Caco-2 (cell line): Measurements from ENCODE around the gene MAN1A1. TPM values are rescaled to one million over a fixed set of nuclear protein-coding genes. Genes with fewer than 3 reads are reported as not detected.

Source experiments
- BruUV-seq: library from RNA; stranded (reverse); fragments of 400-500 nt; replicated peaks from 2 replicates; lab custom pipeline; 2021; lab: Mats Ljungman, UMichigan
- CTCF ChIA-PET: fragments of 300-600 bp; sonication (Branson Sonifier 250); formaldehyde crosslinking; loops from one replicate; lab custom pipeline; 2022; ENCODE audit warnings: antibody characterized with exemption; lab: Charles Lee
- POLR2A ChIA-PET: fragments of 300-600 bp; sonication (Branson Sonifier 250); formaldehyde crosslinking; loops from one replicate; lab custom pipeline; 2022; ENCODE audit warnings: antibody characterized with exemption; lab: Charles Lee
- DNase-seq, 2 experiments: peaks; one replicate each; pipeline versions ENCODE4 v3.0.0 to v3.0.0-alpha.2; 2020 to 2022
- H3K27me3 ChIP-seq: replicated peaks from 2 replicates; pipeline ENCODE4 v1.6.0; 2011; ENCODE audit warnings: low read length; ENCODE audit not compliant: control insufficient read depth, insufficient read depth
- H3K36me3 ChIP-seq: 2 replicates; pipeline ENCODE4 v1.5.1; 2011; ENCODE audit warnings: low read length; ENCODE audit not compliant: control insufficient read depth, insufficient read depth
- H3K4me1 ChIP-seq: fragments of 250-450 bp; sonication (Bioruptor Pico); 2 replicates; pipeline ENCODE4 v1.5.1; 2020; ENCODE audit warnings: mild to moderate bottlenecking
- H3K4me3 ChIP-seq: 2 replicates; pipeline ENCODE4 v1.5.1; 2011; ENCODE audit warnings: low read depth, mild to moderate bottlenecking, control low read depth, low read length
- H3K9me3 ChIP-seq: fragments of 250-450 bp; sonication (Bioruptor Pico); 2 replicates; pipeline ENCODE4 v1.5.1; 2020; ENCODE audit warnings: mild to moderate bottlenecking, moderate library complexity
- H3K27ac Mint-ChIP-seq: one replicate; pipeline ENCODE4 v1.8.0; 2022; ENCODE audit warnings: mixed read lengths; ENCODE audit not compliant: unreplicated experiment
- H3K27me3 Mint-ChIP-seq: one replicate; pipeline ENCODE4 v1.8.0; 2022; ENCODE audit warnings: mixed read lengths; ENCODE audit not compliant: insufficient read depth, unreplicated experiment
- H3K36me3 Mint-ChIP-seq: one replicate; pipeline ENCODE4 v1.8.0; 2022; ENCODE audit warnings: mild to moderate bottlenecking, mixed read lengths; ENCODE audit not compliant: insufficient read depth, unreplicated experiment
- H3K4me1 Mint-ChIP-seq: one replicate; pipeline ENCODE4 v1.8.0; 2022; ENCODE audit warnings: low read depth, mixed read lengths; ENCODE audit not compliant: unreplicated experiment
- H3K4me3 Mint-ChIP-seq: one replicate; pipeline ENCODE4 v1.8.0; 2022; ENCODE audit warnings: mild to moderate bottlenecking, moderate library complexity, mixed read lengths; ENCODE audit not compliant: unreplicated experiment
- H3K9me3 Mint-ChIP-seq: one replicate; pipeline ENCODE4 v1.8.0; 2022; ENCODE audit warnings: mixed read lengths; ENCODE audit not compliant: unreplicated experiment
- CTCF ChIP-seq, 2 experiments: fragments of 200-600 bp in 1 of 2; IDR thresholded peaks; 1 replicate in 1 of 2; 2 replicates in 1 of 2; pipeline versions ENCODE4 v1.5.1 to v1.8.0; 2011 to 2022; ENCODE audit warnings: antibody characterized with exemption in 1 of 2, control low read depth in 1 of 2, inconsistent platforms in 1 of 2, low read depth in 1 of 2, low read length in 1 of 2, mild to moderate bottlenecking in 1 of 2, moderate library complexity in 1 of 2; ENCODE audit not compliant: insufficient read depth in 1 of 2, severe bottlenecking in 1 of 2, unreplicated experiment in 1 of 2
- intact Hi-C: fragments of 100-400 bp; cut with micrococcal nuclease; formaldehyde crosslinking; loops from one replicate; pipeline ENCODE4 v1.10.0; 2022; ENCODE audit not compliant: unreplicated experiment
- total RNA-seq: library from RNA; stranded (reverse); gene quantifications from 2 replicates; pipeline ENCODE4 v1.2.3, GENCODE V29; 2022

The MAN1A1 gene
- total RNA-seq, 1 experiment from 2014 or later = 28.7 TPM

GRCh38 chr6:119220452-119220851, 129.1 kb downstream of the MAN1A1 start:
- no TSS peak for BruUV-seq
- H3K36me3 Mint-ChIP-seq = no peaks in the 10 kb centered on the region
- peaks cover 7% of the 10 kb centered on the region for H3K4me1 Mint-ChIP-seq
- ChIA-PET POLR2A (no interaction called here), CTCF (no interaction called here)
- no peak for DNase-seq
- no peak overlapping the region for H3K4me3 Mint-ChIP-seq
- Histone ChIP-seq H3K27me3 (no peaks in the 10 kb centered on the region), H3K4me1 (peaks cover 4% of the 10 kb centered on the region), H3K4me3 (no peak overlapping the region), H3K9me3 (no peaks in the 10 kb centered on the region), H3K36me3 (no peaks in the 10 kb centered on the region)
- H3K27ac Mint-ChIP-seq = no peak overlapping the region
- intact Hi-C loops = no loop called here
- H3K9me3 Mint-ChIP-seq = no peaks in the 10 kb centered on the region
- TF ChIP-seq CTCF (IDR thresholded peaks at IDR 0.05; ENCODE audit: insufficient read depth in 1 of 2, low read depth in 1 of 2, low read length in 1 of 2, severe bottlenecking in 1 of 2, unreplicated experiment in 1 of 2) = no peak
- H3K27me3 Mint-ChIP-seq = no peaks in the 10 kb centered on the region

- H3K27me3 ChIP-seq = no peaks in the 10 kb centered on the region
- no peak overlapping the region for H3K4me3 ChIP-seq
- peaks cover 7% of the 10 kb centered on the region for H3K4me1 Mint-ChIP-seq
- H3K4me1 ChIP-seq = peaks cover 9% of the 10 kb centered on the region
- no peak overlapping the region for H3K27ac Mint-ChIP-seq
- CTCF ChIA-PET = no interaction called here
- H3K4me3 Mint-ChIP-seq = no peak overlapping the region
- BruUV-seq = no TSS peak
- no peaks in the 10 kb centered on the region for H3K27me3 Mint-ChIP-seq
- POLR2A ChIA-PET = no interaction called here
- intact Hi-C loops = no loop called here
- H3K9me3 ChIP-seq = no peaks in the 10 kb centered on the region
- H3K36me3 Mint-ChIP-seq = no peaks in the 10 kb centered on the region
- no peak for DNase-seq
- no peak for TF ChIP-seq CTCF (IDR thresholded peaks at IDR 0.05; ENCODE audit: insufficient read depth in 1 of 2, low read depth in 1 of 2, low read length in 1 of 2, severe bottlenecking in 1 of 2, unreplicated experiment in 1 of 2)
- no peaks in the 10 kb centered on the region for H3K9me3 Mint-ChIP-seq
- H3K36me3 ChIP-seq = no peaks in the 10 kb centered on the region
Measured at GRCh38 chr6:119218548-119218947, 131.0 kb downstream of the MAN1A1 start.

GRCh38 chr6:119215885-119216590, 133.5 kb downstream of the MAN1A1 start:
- peaks cover 7% of the 10 kb centered on the region for H3K4me1 Mint-ChIP-seq
- ChIA-PET POLR2A (no interaction called here), CTCF (no interaction called here)
- no peak for DNase-seq
- no peaks in the 10 kb centered on the region for H3K36me3 ChIP-seq
- no TSS peak for BruUV-seq
- H3K4me3 Mint-ChIP-seq = no peak overlapping the region
- H3K27me3 ChIP-seq = no peaks in the 10 kb centered on the region
- H3K9me3 Mint-ChIP-seq = no peaks in the 10 kb centered on the region
- H3K9me3 ChIP-seq = no peaks in the 10 kb centered on the region
- H3K36me3 Mint-ChIP-seq = no peaks in the 10 kb centered on the region
- H3K4me3 ChIP-seq = no peak overlapping the region
- no peak for TF ChIP-seq CTCF (IDR thresholded peaks at IDR 0.05; ENCODE audit: insufficient read depth in 1 of 2, low read depth in 1 of 2, low read length in 1 of 2, severe bottlenecking in 1 of 2, unreplicated experiment in 1 of 2)
- H3K27me3 Mint-ChIP-seq = no peaks in the 10 kb centered on the region
- no peak overlapping the region for H3K27ac Mint-ChIP-seq
- intact Hi-C loops = no loop called here
- H3K4me1 ChIP-seq = peaks cover 9% of the 10 kb centered on the region
